Activated CD8-positive, alpha-beta memory T cell treated with anti-CD3 and anti-CD28 coated beads, Interleukin-2, amount 10 ng/mL, durations not matched to agents 7 days and 5 days (primary cell): Measurements from ENCODE around the gene ANKLE2. TPM values are rescaled to one million over a fixed set of nuclear protein-coding genes. Genes with fewer than 3 reads are reported as not detected.
"Not testable (repeated sequence)": the region's sequence is repeated elsewhere in the genome, so short reads cannot be mapped to it uniquely, and the experiment has no call there.

Experiments used
- ATAC-seq: fragments of 150-1000 bp; cut with Tn5 transposase; one replicate; pipeline ENCODE4 v1.10.0; 2021; ENCODE audit warnings: moderate library complexity
- CTCF ChIA-PET: fragments of 350-600 bp; sonication (Branson Sonifier 250); formaldehyde crosslinking; loops from one replicate; lab custom pipeline; 2021; ENCODE audit warnings: antibody characterized with exemption; lab: Charles Lee
- DNase-seq: peaks from one replicate; pipeline ENCODE4 v3.0.0-alpha.2; 2020
- H3K27ac Mint-ChIP-seq: one replicate; pipeline ENCODE4 v1.8.0; 2021; ENCODE audit warnings: mild to moderate bottlenecking, mixed read lengths
- H3K27me3 Mint-ChIP-seq: one replicate; pipeline ENCODE4 v1.8.0; 2021; ENCODE audit warnings: mixed read lengths
- H3K36me3 Mint-ChIP-seq: one replicate; pipeline ENCODE4 v1.8.0; 2021; ENCODE audit warnings: mild to moderate bottlenecking, mixed read lengths
- H3K4me1 Mint-ChIP-seq: one replicate; pipeline ENCODE4 v1.8.0; 2021; ENCODE audit warnings: mixed read lengths
- H3K4me3 Mint-ChIP-seq: one replicate; pipeline ENCODE4 v1.8.0; 2021; ENCODE audit warnings: mild to moderate bottlenecking, moderate library complexity, mixed read lengths
- H3K9me3 Mint-ChIP-seq: one replicate; pipeline ENCODE4 v1.8.0; 2022; ENCODE audit warnings: low read depth, mixed read lengths
- total RNA-seq, 2 experiments: library from RNA; stranded (reverse); gene quantifications; one replicate each; pipeline ENCODE4 v1.2.3, GENCODE V29; 2021

Gene ANKLE2
- total RNA-seq: 100 to 1,000 TPM; 105 to 106 TPM

- Mint-ChIP-seq H3K36me3 (peaks cover 23% of the 10 kb centered on the region), H3K4me1 (peaks cover 27% of the 10 kb centered on the region), H3K9me3 (no peaks in the 10 kb centered on the region), H3K27me3 (no peaks in the 10 kb centered on the region), H3K27ac (peak within 1 kb of the TSS; percentile 95), H3K4me3 (peak within 1 kb of the TSS; percentile 93)
- ATAC-seq: peak; percentile 48
- DNase-seq: peak; percentile 88
- CTCF ChIA-PET: interaction anchor here (0.9 to 2.2 kb wide), 5 partner anchors 10 to 369 kb away, joined by 3 to 8 read pairs (median 3); partner anchors contain the start of genes ZNF10 and ZNF891
Measured at GRCh38 chr12:132761032-132761920, at the start of gene ANKLE2. Gene ANKLE2 (minus strand): TSS chr12:132761832. CDS start chr12:132761798, 34 bp downstream.

GRCh38 chr12:132809391-132809790 is 47.8 kb upstream of the ANKLE2 start:
- not testable (repeated sequence) for H3K9me3 Mint-ChIP-seq, H3K27ac Mint-ChIP-seq, DNase-seq, ATAC-seq, H3K27me3 Mint-ChIP-seq, H3K4me3 Mint-ChIP-seq
- CTCF ChIA-PET: interaction anchor here (1.1 kb wide), 1 partner anchor 90 kb away, joined by 4 read pairs; no protein-coding TSS in a partner anchor
- Mint-ChIP-seq H3K36me3 (peaks cover 59% of the 10 kb centered on the region), H3K4me1 (peaks cover 35% of the 10 kb centered on the region)

GRCh38 chr12:132807295-132808092 is 45.9 kb upstream of the ANKLE2 start:
- CTCF ChIA-PET: interaction anchor here (1.5 to 1.6 kb wide), 2 partner anchors 45 to 97 kb away, joined by 3 to 5 read pairs; no protein-coding TSS in a partner anchor
- Mint-ChIP-seq H3K4me3 (no peak overlapping the region), H3K27ac (no peak overlapping the region), H3K27me3 (no peaks in the 10 kb centered on the region), H3K9me3 (no peaks in the 10 kb centered on the region), H3K4me1 (peaks cover 19% of the 10 kb centered on the region), H3K36me3 (peaks cover 63% of the 10 kb centered on the region)
- no peak for DNase-seq
- ATAC-seq: no peak

- Mint-ChIP-seq H3K27ac (no peak overlapping the region), H3K9me3 (no peaks in the 10 kb centered on the region), H3K4me3 (no peak overlapping the region), H3K4me1 (peaks cover 15% of the 10 kb centered on the region), H3K36me3 (peaks cover 59% of the 10 kb centered on the region), H3K27me3 (no peaks in the 10 kb centered on the region)
- ATAC-seq: no peak
- no peak for DNase-seq
- CTCF ChIA-PET: interaction anchor here (1.0 kb wide), 1 partner anchor 98 kb away, joined by 4 read pairs; no protein-coding TSS in a partner anchor
Measured at GRCh38 chr12:132806857-132807256, 45.2 kb upstream of the ANKLE2 start.

GRCh38 chr12:132804426-132804861 is 42.8 kb upstream of the ANKLE2 start:
- Mint-ChIP-seq H3K9me3 (no peaks in the 10 kb centered on the region), H3K4me1 (peaks cover 13% of the 10 kb centered on the region), H3K36me3 (peaks cover 62% of the 10 kb centered on the region), H3K4me3 (no peak overlapping the region), H3K27me3 (no peaks in the 10 kb centered on the region), H3K27ac (no peak overlapping the region)
- CTCF ChIA-PET: interaction anchor here (0.6 kb wide), 1 partner anchor 236 kb away, joined by 3 read pairs; no protein-coding TSS in a partner anchor
- DNase-seq: no peak
- ATAC-seq: no peak

- Mint-ChIP-seq H3K4me3 (no peak overlapping the region), H3K4me1 (peaks cover 13% of the 10 kb centered on the region), H3K27ac (no peak overlapping the region), H3K27me3 (no peaks in the 10 kb centered on the region), H3K9me3 (no peaks in the 10 kb centered on the region), H3K36me3 (peaks cover 64% of the 10 kb centered on the region)
- ATAC-seq: no peak
- no peak for DNase-seq
- CTCF ChIA-PET: no interaction called here
Measured at GRCh38 chr12:132803888-132804287, 42.3 kb upstream of the ANKLE2 start.

- H3K27me3 Mint-ChIP-seq: no peaks in the 10 kb centered on the region
- no peak for DNase-seq
- H3K9me3 Mint-ChIP-seq: no peaks in the 10 kb centered on the region
- peaks cover 58% of the 10 kb centered on the region for H3K36me3 Mint-ChIP-seq
- H3K4me1 Mint-ChIP-seq: peaks cover 9% of the 10 kb centered on the region
- H3K27ac Mint-ChIP-seq: no peak overlapping the region
- ATAC-seq: no peak
- CTCF ChIA-PET: no interaction called here
- no peak overlapping the region for H3K4me3 Mint-ChIP-seq
Measured at GRCh38 chr12:132803125-132803524, 41.5 kb upstream of the ANKLE2 start.

- no peak for ATAC-seq
- H3K4me3 Mint-ChIP-seq: no peak overlapping the region
- H3K9me3 Mint-ChIP-seq: no peaks in the 10 kb centered on the region
- CTCF ChIA-PET: interaction anchor here (0.6 kb wide), 1 partner anchor 64 kb away, joined by 3 read pairs; no protein-coding TSS in a partner anchor
- no peaks in the 10 kb centered on the region for H3K27me3 Mint-ChIP-seq
- peaks cover 3% of the 10 kb centered on the region for H3K4me1 Mint-ChIP-seq
- H3K36me3 Mint-ChIP-seq: peaks cover 52% of the 10 kb centered on the region
- no peak for DNase-seq
- no peak overlapping the region for H3K27ac Mint-ChIP-seq
Measured at GRCh38 chr12:132801741-132802140, 40.1 kb upstream of the ANKLE2 start.

GRCh38 chr12:132798836-132799235 is 37.2 kb upstream of the ANKLE2 start:
- CTCF ChIA-PET: no interaction called here
- H3K36me3 Mint-ChIP-seq: peaks cover 54% of the 10 kb centered on the region
- ATAC-seq (no peak), DNase-seq (no peak)
- H3K4me3 Mint-ChIP-seq: no peak overlapping the region
- no peaks in the 10 kb centered on the region for H3K4me1 Mint-ChIP-seq
- no peaks in the 10 kb centered on the region for H3K9me3 Mint-ChIP-seq
- no peak overlapping the region for H3K27ac Mint-ChIP-seq
- H3K27me3 Mint-ChIP-seq: no peaks in the 10 kb centered on the region

GRCh38 chr12:132797820-132798570 is 36.4 kb upstream of the ANKLE2 start:
- no peak overlapping the region for H3K27ac Mint-ChIP-seq
- no peaks in the 10 kb centered on the region for H3K27me3 Mint-ChIP-seq
- peaks cover 50% of the 10 kb centered on the region for H3K36me3 Mint-ChIP-seq
- CTCF ChIA-PET: interaction anchor here (1.1 kb wide), 1 partner anchor 102 kb away, joined by 3 read pairs; no protein-coding TSS in a partner anchor
- DNase-seq (no peak), ATAC-seq (no peak)
- no peaks in the 10 kb centered on the region for H3K9me3 Mint-ChIP-seq
- no peak overlapping the region for H3K4me3 Mint-ChIP-seq
- no peaks in the 10 kb centered on the region for H3K4me1 Mint-ChIP-seq

- DNase-seq: no peak
- no peak overlapping the region for H3K4me3 Mint-ChIP-seq
- peaks cover 46% of the 10 kb centered on the region for H3K36me3 Mint-ChIP-seq
- H3K27ac Mint-ChIP-seq: no peak overlapping the region
- CTCF ChIA-PET: no interaction called here
- H3K4me1 Mint-ChIP-seq: no peaks in the 10 kb centered on the region
- no peaks in the 10 kb centered on the region for H3K27me3 Mint-ChIP-seq
- ATAC-seq: no peak
- no peaks in the 10 kb centered on the region for H3K9me3 Mint-ChIP-seq
Measured at GRCh38 chr12:132795847-132796246, 34.2 kb upstream of the ANKLE2 start.

- H3K27me3 Mint-ChIP-seq, H3K4me3 Mint-ChIP-seq, ATAC-seq, H3K9me3 Mint-ChIP-seq, H3K4me1 Mint-ChIP-seq, CTCF ChIA-PET, DNase-seq, H3K27ac Mint-ChIP-seq: not testable (repeated sequence)
- H3K36me3 Mint-ChIP-seq: peaks cover 62% of the 10 kb centered on the region
Measured at GRCh38 chr12:132791940-132792339, 30.3 kb upstream of the ANKLE2 start.
